GM18498 (cell line): ENCODE measurements around the gene TLDC2.

Experiments used
- ATAC-seq: cut with Tn5 transposase; IDR thresholded peaks from one replicate; pipeline ENCODE4 v1.9.1; 2021; ENCODE audit warnings: mild to moderate bottlenecking, moderate library complexity; ENCODE audit not compliant: unreplicated experiment

The TLDC2 gene

DNA sequence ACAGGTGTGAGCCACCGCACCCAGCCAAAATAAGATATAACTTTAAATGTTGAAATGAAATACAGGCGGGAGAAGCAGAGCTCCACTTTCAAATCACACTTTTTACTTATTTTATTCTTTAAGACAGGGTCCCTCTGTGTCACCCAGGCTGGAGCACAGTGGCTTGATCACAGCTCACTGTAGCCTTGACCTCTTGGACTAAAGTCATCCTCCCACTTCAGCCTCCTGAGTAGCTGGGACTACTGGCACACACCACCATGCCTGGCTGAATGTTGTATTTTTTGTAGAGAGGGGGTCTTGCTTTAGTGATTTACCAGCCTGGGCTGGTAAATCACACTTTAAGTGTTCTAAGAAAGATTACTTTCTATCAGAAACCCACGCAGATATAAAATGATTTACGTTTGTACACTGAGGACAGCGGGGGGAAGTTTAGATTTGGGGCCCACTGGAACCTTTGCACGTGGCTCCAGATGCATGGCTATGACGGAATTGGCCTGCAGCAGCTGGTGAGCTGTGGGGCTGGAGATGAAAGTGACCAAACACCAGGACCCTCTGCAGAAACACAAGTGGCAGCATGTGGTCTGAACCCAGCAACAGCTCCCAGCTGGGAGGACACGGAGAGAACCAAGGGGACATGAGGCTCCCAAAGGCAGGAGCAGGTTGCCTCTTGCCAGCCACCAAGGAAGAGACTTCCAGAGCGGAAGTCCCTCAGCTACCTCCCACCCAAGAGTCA lies 26.4 kb upstream of the TLDC2 start:
- no peak for ATAC-seq

DNA sequence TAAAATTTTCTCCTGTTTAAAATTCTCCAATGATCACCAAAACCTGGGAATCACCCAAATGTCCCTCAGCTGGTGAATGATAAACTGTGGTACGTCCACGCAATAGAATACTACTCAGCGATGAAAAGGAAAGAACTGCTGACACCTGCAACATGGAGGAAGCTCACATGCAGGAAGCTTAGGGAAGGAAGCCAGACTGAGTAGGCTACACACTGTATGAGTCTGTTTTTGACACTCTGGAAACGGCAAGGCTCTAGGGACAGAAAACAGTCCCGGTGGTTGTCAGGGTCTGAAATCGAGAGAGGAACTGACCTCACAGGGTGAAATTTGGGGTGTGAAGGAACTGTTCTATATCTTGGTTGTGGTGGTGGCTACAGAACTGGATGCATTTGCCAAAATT lies 25.2 kb upstream of the TLDC2 start:
- ATAC-seq: no peak

DNA sequence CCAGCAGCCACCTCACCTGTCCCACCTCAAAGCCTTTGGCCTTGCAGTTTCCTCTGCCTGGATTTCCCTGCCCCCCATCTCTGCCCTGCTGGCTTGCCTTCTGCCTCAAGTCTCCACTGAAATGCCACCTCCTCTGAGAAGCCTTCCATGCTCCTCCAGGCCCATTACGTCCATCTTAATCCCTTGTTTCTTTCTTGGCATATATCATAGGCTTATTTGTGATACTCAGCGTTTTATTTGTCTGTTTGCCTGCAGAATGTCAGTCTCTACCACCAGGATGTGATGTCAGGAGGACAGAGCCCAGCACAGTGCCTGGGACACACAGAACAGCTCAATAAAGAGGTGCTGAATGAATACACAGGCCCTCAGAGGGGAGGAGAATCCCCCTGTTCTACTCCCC lies 24.4 kb upstream of the TLDC2 start:
- ATAC-seq: no peak

DNA sequence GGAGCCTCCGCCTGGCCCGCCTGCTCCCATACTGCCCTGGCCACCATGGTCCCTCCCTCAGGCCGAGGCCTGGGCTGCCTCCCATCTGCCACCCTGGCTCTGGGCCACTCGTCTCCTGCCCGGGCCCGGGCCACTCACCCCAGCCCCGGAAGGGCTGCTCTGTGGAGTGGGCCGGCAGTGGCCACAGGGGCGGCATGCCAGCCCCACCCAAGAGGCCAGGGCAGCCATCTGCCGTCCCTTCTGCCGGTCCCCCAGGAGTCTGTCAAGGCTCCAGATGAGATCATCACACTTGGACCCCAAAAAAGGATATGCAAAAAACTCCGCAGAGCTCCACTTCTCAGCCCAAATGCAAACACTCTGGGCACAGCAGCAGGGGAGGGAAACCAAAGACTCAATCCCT lies 23.8 kb upstream of the TLDC2 start:
- ATAC-seq: no peak

DNA sequence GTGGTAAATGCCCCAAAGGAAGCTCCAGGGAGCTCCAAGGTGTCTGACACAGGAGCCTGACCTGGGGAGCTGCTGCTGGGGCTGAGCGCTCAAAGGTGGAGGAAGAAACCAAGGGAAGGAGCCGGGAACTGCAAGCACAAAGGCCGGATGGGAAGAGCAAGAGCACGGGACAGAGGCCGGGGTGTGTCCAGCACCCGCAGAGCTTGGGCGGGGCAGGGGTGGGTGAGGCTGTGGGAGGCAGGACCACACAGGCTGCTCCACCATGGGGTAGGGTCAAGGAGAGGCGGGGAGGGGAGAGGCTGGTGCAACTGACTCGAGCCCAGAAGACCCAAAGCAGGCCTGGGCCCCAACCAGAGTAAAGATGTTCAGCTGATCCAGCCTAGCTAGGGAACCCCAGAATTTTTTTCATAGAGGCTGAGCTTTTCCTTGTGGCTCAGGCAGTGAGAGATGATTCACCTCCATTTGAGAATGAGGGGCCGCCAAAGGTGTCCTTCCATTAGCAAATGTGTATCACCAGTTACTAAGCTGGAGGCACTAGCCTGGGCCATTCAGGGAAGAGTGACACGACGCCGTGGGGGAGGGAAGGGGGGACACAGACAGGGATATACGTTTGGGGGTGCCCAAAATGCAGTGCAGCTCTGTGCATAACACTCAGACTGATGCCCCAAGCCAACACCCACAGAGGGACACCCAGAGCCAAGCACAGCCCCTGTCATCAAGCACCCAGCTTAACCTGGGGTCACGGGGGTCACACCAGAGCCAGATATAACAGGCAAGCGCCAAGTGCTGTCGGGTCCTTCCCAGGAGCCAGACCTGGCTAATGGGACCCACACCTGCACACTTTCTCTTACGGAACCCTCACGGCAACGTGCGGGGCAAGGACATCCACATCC lies 21.3 kb upstream of the TLDC2 start:
- no peak for ATAC-seq

DNA sequence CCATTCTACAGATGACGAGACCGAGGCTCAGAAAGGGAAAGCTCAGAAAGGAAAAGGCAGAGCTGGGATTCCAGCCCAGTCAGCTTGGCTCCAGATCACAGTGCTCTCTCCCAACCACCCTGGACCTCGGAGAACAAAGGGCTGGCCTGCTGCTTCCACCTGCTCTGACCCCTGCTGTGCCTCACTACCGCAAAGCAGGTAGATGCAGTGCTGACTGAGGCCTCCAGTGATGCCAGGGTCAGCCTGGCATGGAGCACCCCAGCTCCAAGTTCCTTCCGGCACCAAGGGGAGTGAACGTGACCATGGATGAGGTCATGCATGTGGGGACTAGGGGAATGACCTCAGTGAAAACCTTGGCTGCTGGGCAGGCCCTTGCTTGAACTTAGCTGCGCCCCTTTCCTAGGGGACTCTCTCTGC lies 20.7 kb upstream of the TLDC2 start:
- no peak for ATAC-seq

DNA sequence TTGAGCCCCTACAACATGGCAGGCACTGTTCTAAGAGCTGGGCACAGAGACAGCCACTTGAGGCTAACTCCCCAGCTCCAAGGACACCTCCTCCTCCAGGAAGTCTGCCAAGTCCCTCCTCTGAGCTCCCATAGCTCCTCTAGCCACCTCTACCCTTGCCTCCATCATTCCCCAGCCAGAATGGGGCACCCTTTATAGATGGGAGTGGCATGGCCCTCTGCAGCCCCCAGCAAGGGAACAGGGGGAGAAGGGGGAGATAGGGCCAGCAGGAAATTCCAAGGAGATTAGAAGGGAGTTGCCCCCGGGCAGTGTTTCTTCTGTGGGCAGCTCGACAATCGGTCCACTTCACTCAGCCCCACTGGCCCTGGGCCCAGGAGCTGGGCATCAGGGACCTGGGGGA lies 19.7 kb upstream of the TLDC2 start:
- ATAC-seq: no peak

DNA sequence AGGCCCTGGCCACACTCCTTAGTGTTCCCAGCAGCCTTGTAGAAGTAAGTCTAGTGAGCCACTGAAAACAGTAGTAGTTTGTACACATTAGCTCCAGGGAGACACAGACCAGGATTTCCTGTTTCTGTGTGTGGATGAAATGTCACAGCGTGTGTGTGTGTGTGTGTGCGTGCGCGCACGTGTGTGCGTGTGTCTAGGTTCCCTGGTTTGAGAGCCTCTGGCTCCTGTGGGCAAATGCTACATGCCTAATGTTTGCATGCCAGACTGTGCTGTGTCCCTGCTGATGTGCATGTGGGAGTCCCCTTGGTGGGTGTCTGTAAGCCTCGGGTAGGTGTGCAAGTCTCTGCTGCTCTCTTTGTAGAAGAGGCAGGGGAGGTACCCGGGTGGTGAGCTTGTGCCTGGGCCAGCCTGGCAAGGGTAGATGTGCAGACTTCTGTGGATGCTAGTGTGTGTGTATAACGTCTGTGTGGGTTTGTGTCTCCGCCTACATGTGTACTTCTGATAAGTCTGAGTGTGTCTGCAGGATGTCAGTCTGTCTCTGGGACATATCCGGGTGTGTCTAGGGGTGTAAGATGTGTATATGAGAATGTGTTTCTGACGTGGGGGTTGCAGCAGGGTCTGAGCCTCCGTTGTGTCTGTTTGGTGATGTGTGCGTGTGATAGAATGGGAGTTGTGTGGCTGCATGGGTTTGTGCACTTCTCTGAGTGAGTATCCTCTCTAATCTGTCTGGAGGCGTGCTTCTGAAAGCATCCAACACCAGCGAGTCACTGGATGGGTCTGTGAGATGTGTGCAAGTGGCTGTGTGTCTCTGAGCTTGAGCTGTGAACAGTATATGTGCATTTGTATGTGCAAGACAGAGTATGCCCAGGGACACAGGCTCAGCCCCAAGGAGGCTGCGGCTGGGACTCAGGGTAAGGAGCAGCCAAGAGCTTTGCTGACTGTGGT lies 19.0 kb upstream of the TLDC2 start:
- ATAC-seq: no peak

DNA sequence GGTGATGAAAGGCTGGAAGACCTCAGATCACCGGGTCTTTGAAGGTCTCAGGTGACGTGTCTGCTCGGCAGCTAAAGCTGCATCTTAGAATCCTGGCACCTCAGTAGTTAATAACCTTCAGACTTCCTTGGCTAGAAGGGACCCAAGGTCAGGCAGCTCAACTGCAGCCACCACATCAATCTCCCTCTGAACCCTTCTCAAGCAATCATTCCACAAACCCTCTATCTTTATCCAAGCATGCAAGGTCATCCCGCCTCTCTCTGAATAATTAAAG lies 16.7 kb upstream of the TLDC2 start:
- ATAC-seq: no peak

DNA sequence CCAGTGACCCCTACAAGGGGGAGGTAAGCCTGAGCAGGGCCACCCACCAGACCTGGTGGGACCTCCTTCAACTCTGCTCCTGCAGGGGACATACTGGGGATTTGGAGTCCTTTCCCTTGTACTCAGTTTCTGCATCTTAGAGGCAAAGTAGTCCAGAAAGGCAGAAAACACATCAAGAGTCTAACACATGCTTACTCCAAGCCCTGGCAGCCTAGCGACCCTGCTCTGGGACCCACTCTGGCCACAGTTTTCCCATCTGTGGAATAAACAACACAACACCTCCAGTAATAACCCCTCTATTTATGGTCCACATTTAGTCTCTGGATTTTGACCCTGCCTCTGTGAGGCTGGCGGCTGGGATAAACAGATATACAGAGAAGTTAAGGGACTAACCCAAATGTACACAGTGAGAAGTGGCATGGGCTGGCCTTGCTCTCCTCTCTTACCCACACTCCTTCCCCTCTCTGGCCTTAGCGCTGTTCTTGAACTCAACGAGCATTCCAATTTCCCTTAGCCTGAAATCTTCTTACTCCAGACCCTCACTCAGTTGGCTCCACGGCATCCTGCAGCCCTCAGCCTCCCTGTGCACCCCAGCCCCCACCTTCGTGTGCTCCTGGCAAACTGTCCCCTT lies 16.1 kb upstream of the TLDC2 start:
- ATAC-seq: no peak

DNA sequence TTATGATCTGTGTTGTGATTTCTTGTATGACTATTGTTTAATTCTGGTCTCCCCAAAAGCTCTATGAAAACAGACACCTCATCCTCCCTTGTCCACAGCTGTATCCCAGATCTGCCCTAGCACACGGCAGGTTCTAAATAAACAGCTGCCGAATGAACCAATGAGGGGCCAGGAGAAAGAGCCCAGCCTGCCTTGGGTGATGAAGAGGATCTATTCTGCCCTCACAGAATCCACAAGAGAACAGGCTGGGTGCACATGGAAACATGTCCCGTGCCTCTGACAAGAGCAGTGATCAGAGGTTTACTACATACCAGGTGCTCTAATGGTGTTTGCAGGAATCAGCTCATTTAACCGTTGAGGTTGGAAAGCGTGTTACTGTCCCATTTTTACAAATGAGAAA lies 15.6 kb upstream of the TLDC2 start:
- no peak for ATAC-seq

DNA sequence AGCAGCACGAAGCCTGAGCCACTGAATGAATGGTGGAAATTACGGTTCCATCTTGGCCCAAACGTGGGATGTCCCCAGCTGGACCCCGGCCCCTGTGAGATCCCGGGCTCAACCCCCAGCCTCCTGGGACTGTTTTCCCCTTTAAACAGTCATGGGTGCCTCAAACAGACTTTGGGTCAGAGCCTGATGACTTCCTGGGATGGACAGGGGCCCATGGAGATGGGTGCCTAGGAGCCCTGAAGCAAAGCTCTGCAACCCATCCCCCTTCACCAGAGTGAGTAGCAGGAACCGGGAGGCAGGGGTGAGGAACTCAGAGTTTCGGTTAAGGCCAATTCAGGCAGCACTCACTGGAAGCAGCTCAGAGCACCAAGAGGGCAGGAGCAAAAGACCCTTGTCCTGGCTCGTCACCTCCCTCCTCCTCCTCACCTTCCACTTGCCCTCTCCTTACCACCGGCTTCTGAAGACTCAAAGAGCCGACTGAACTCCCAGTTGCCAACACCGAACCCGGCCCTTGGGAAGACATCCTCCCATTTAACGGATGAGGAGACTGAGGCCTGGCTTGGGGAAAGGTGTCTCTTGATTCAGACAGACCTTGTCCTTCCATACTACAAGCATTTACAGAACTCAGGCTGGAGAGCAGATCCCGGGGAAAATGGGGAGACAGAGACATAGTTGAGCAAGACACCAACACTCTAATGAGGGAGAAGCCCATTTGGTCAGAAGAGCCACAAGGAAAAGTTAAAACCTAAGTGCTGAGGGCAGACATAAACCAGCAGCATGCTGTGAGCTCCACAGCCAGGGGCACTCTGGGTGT lies 14.9 kb upstream of the TLDC2 start:
- ATAC-seq: no peak

DNA sequence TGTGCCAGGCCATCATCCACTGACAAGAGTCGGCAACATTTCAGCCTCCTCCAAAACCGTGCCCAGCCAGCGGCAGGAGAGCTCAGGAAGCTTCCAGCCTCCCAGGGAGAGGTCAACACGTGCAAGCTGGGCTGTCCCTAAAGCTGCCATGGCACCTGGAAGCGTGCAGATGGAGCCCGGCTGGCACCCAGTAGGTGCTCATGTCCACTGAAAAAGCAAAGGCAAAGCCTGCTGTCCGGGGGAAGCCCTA lies 14.4 kb upstream of the TLDC2 start:
- no peak for ATAC-seq

DNA sequence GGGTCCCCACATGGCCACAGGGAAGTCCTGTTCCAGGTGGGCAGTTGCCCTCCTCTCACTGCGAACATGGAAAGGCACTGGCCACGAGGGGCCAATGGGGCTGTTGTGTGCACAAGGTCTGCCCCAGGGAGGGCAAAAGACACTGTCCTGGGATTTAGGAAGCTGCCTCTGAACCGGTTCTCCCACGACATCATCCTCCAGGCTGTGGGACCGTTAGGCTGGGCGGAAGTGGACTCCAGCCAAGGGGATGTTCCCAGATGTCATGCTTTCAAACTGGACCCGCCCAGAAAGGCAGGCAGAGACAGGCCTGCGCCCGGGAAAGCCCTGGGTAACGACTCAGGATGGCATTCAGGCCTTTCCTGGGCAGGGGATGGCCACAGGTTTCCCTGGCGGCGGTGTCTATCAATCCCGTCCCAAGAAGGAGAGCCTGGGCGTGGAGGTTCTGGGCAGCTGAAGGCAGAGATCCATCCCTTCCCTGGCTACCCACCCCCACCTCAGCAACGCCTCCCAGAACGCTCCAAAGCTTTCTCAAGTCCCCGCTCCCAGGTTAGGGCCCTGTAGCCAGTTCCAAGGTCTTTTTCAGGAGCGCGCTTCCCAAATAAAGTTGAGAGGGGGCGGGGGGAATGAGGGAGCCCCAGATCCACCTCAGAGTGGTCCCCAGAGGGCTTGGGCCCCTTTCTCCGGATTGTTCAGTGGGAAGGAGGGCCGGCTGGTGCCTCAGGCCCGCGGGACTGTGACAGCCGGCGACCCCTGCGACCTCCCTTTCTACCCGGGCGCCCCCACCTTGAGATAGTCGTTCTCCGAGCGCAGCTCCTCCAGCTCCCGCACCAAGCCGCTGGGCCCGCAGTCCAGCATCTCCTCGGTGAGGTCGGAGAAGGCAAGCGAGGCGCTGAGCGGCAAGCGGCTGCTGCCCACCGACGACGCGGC lies 13.8 kb upstream of the TLDC2 start:
- ATAC-seq: no peak

DNA sequence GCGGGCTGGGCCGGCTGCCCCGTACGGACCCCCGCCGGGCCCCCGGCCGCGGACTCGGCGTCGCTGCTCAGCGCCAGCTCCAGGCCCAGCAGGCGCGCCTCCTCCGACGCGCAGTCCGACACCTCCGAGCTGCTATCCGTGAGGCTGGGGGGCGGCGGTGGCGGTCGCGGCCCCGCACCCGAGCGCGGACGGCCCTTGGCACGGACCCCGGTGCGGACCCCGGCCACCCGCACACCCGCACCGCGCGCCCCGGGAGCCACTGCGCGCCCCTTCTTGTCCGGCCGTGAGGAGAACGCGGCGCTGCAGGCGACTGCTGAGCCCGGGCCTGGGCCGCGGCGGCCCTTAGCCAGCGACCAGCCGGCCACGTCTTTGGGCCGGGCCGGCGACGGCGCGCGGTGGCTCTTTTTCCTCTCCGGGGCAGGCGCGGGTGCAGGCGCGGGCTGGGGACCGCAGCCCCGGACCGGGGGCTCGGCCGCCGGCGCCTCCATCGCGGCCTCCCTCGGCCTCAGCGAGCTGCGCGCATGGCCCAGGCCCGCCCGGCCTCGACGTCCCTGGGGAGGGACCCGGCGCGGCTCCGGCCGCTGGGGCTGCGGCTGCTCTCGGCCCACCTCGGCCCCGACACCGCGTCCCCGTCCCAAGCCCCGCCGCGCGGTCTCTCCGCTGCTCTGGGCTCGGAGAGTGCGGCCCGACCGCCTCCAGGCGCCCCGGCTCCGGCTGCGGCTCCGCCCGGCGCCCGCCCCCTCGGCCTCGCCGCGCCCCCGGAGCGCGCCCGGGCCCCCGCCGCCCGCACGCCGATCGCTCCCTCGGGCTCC lies 12.9 kb upstream of the TLDC2 start:
- peak; percentile 6 for ATAC-seq

DNA sequence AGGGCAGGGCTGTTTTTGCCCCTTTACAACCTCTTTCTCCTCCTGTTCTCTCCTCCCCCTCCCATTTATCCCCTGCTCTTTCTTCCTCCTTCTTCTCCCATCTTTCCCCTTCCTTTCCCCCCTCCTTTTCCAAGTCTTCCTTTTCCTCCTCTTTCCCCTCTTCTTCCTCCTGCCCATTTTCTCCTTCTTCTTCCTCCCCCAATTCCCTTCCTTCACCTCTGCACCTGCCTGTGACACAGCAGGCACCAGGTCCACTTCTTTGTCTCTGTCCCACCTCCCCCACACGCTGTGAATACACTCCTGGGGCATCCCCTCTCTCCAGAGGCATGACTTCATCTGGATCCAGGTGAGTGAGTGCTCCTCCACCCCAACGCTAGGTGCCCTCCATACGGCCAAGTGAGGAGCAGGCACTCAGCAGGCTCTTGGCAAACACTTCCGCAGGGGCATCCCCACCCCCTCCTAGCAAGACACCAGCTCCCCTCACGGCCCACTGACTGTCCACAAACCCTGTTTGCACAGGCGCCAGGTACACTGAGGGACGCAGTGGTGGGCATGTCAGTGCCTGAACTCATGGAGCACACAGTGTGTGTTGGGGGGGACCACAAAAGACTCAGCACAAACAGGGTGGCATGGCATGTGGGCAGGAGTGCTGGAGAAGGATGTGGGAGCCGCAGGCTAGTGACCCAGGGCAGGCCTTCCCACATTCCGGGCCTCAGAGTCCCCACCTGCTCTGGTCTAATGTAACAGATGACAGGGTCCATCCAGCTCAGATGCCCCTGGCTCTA lies 10.7 kb upstream of the TLDC2 start:
- ATAC-seq: no peak

DNA sequence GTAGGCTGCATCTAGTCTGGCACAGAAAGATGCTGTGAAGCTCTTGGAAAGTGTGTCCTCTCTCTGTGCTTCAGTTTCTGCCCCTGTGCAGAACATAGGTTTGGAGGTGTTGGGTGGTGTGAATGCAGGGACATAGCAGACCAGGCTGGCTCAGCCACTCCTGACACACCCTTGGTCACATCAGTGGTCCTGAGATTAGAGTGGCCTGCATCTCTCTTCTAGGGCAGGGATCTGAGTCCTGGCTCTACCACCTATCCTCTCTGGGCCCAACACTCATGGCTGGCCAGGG lies 10.1 kb upstream of the TLDC2 start:
- ATAC-seq: no peak

DNA sequence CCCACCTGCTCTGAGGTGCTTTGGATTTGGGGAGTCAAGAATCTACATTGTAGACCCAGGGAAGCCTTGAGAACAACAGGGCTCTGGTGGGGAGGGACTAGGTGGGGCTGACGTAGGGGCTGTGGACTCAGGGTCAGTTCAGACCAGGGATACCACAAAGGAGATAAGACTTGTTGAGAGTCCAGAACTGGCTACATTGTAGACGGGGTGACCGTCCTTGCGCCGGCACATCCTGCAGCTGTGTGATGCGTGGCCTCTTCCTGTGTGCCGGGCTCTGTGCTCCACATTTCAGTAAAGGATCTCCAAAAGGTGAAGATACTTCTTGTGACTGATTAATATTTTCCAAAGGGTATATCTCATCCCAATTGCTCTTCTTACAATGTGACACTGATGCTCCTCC lies 9.8 kb upstream of the TLDC2 start:
- ATAC-seq: no peak
